HG03103 (cell line): ENCODE results near the gene OXA1L.
"Not testable (repeated sequence)": the region's sequence is repeated elsewhere in the genome, so short reads cannot be mapped to it uniquely, and the experiment has no call there.

Source experiments
- ATAC-seq: cut with Tn5 transposase; IDR thresholded peaks from one replicate; pipeline ENCODE4 v1.9.1; 2021; ENCODE audit warnings: low read depth; ENCODE audit not compliant: unreplicated experiment

OXA1L gene

DNA sequence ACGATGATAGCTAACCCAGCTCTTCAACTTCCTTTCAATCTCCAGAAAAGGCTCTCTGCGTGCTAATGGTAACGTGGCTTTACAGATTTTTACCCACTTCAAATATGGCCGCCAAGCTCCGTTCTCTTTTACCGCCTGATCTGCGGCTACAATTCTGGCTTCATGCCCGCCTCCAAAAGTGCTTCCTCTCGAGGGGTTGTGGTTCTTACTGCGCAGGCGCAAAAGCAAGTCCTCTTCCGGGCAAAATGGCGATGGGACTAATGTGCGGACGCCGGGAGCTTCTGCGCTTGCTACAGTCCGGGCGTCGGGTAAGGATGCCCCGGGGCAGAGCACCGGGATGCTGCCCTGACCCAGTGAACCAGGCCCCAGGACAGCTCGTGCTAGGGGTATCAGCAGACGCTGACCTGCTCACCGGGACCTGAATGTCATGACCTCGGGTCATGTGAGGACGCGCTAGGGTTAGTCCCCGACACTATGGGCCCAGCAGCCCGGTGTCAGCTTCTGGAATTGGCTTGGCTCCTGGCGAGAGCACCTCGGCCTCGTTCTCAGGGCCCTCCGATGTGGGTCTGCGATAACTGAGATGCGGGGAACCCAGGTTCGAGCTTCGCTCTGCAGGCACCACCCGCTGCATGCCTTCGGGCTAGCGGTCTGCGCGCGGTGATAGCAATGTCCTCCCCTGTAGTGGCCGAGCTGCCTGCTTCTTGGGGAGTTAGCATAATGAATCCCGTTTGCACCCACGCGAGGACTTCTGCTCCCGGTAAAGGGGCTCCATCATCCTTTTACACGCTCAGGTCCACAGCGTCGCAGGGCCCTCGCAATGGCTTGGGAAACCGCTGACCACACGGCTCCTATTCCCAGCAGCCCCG lies at the start of gene OXA1L:
Gene OXA1L, plus strand, starts transcription at position 232 of the 866 bp plus-strand sequence. Its CDS starts 14 bp downstream, at position 246.
- peak; percentile 74 for ATAC-seq

DNA sequence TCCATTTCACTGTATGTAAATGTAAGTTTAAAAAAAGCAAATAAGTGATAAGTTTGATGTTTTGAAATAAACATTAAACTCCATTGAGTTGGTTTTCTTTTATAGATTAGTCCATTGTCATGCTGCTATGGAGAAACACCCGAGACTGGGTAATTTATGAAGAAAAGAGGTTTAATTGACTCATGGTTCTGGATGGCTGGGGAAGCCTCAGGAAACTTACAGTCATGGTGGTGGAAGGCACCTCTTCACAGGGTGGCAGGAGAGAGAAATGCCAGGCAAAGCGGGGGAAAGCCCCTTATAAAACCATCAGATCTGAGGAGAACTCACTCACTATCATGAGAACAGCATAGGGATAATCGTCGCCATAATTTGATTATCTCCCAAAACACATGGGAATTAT lies 48.4 kb upstream of the OXA1L start:
- no peak for ATAC-seq

DNA sequence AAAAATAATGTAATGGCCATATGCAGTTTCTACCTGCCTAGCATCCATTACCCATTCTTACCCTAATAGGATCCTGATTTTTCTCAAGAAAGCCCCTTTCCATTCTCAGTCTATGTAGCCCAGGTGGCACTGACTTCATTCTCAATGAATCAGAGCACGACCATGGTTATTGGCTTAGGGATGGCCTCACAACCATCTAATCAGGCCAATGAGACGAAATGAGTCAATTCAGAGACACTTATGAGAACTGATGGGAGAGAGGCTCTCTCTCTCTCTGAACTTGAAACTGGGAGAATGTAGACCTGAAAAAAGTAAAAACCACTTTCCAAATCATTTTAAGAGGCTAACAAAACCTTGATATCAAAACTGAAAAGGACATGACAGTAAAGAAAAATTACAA lies 45.3 kb upstream of the OXA1L start:
- no peak for ATAC-seq

DNA sequence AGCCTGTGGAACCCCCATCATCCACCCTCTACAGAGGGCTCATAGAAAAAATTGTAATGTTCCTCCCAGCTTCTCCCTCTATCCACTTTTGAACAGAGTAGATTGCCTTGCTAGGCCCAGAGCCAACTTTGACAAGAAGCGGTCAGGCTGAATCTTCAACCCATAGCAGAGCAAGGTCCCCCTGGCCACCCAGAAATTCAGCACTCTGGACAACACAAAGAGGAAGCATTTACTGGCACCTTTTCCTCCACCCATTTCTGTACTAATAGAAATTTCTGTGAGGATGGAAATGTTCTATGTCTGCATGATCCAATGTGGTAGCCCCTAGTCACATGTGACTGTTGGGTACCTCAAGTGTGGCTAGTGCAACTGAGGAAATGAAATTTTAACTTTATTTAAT lies 42.7 kb upstream of the OXA1L start:
- no peak for ATAC-seq

DNA sequence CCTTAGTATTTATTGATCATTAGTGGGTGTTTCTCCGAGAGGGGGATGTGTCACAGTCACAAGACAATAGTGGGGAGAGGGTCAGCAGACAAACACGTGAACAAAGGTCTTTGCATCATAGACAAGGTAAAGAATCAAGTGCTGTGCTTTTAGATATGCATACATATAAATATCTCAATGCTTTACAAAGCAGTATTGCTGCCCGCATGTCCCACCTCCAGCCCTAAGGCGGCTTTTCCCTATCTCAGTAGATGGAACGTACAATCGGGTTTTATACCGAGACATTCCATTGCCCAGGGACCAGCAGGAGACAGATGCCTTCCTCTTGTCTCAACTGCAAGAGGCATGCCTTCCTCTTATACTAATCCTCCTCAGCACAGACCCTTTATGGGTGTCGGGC lies 41.6 kb upstream of the OXA1L start:
- ATAC-seq, result not testable (repeated sequence)

DNA sequence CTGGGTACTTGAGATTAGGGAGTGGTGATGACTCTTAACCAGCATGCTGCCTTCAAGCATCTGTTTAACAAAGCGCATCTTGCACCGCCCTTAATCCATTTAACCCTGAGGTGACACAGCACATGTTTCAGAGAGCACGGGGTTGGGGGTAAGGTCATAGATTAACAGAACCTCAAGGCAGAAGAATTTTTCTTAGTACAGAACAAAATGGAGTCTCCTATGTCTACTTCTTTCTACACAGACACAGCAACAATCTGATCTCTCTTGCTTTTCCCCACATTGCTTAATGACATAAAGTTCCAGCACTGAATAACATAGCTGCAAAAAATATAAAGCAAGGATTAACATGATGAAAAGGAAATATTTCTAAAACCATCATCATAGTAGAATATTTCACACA lies 41.1 kb upstream of the OXA1L start:
- not testable (repeated sequence) for ATAC-seq

DNA sequence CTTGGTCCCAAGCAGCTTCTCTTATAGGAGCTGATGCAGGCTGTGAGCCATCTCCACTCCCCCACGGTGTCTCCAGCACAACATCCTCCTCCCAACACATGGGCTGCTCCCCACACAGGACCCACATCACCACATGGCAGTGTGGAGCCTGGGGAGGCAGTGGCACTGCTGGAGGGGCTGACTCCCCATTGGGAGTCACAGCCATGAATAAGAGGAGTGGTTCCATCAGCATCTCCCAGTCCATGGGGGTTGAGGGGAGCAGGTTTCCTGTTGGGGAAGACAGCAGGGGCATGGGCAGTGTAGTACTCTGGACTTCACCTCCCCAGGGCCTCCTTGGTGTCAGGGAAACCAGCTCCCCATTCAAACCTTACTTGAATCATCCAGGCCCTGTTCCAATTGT lies 40.5 kb upstream of the OXA1L start:
- ATAC-seq, result no peak

DNA sequence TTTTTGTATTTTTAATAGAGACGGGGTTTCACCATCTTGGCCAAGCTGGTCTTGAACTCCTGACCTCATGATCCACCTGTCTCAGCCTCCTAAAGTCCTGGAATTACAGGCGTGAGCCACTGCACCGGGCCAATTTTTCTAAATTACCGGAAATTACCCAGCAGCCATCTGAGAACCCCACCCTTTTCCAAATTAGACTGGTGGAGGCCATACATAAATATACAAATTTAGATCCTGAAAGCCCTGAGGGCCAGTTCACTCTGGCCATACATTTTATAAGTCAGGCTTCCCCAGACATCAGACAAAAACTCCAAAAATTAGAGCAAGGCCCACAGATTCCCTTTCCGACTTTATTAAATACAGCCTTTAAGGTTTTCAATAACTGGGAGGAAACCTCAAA lies 34.4 kb upstream of the OXA1L start:
- ATAC-seq, result not testable (repeated sequence)

DNA sequence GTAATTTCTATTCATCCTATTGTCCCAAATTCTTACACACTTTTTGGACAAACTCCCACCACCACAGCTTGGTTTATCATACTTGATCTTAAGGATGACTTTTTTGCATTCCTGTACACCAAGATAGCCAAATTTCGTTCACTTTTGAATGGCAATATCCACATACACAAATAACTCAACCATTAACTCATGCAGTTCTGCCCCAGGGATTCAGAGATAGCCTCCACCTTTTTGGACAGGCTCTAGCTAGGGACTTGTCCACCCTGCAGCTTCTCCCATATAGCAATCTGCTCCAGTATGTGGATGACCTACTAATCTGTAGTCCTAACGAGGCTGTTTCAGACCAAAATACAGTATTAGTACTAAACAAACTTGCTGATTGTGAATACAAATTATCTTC lies 32.7 kb upstream of the OXA1L start:
- no peak for ATAC-seq

DNA sequence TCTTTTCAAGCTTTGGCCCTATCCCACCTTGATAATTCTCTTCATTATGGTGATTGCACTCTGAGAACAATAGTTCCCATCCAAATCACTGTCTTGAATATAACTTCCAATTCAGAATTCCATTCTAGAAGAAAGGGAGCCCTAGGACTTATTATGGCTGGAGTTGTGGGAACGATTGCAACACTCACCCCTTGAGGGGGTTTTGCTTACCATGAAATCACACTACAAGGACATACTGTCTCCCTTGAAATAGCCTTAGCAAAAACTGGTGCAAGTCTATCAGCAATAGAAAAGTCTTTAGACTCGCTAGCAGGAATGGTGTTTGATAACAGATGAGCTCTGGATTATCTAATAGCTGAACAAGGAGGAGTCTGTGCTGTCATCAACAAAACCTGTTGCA lies 31.4 kb upstream of the OXA1L start:
- no peak for ATAC-seq

DNA sequence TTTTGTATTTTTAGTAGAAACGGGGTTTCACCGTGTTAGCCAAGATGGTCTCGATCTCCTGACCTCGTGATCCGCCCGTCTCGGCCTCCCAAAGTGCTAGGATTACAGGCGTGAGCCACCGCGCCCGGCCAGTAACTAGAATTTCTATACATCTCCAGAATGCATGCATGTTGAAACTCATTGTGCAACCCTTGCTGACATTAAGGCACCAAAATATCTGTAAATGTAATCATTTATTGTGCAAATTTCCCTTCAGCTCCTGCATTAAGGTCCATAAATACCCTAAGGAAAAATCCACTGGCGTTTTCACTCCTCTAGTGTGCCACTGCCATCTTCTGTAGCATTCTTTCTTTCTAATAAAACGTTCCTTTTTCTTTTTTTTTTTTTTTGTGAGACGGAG lies 30.1 kb upstream of the OXA1L start:
- ATAC-seq, result not testable (repeated sequence)

DNA sequence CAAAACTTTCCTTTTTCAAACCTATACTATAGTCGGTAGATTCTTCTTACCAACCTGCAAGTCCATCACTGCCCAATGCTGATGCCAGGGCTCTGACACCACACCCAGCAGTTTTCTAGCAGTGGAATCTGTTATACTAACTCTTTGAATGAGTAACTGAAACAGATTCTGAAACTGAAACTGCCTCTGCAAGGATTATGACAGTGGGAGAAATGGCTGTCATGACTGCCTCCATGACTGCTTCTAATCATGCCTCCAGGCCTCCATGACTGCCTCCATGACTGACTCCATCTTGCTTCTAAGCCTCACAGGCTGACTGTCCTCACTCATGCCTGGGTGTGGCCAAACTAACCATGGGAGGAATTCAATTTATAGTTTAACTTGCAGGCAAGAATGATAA lies 29.4 kb upstream of the OXA1L start:
- ATAC-seq, result no peak

DNA sequence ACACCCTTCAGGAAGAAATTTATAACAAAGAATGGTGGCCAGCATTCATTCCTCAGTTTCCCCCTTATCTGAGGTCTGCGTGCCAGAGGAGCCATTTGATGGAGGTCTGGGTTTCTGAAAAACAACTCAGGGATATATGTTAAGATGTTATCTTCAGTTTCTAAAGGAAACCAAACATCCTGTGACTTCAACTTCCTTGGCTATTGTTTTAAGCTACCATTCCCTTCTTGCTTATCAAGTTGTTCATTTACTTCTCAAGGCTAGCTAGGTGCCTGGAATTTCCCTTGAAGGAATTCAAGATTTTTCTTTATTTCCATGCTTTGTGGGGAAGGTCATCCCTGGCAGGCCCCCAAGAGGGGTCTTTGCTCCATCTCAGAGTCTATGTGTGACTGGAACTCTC lies 27.1 kb upstream of the OXA1L start:
- ATAC-seq, result no peak

DNA sequence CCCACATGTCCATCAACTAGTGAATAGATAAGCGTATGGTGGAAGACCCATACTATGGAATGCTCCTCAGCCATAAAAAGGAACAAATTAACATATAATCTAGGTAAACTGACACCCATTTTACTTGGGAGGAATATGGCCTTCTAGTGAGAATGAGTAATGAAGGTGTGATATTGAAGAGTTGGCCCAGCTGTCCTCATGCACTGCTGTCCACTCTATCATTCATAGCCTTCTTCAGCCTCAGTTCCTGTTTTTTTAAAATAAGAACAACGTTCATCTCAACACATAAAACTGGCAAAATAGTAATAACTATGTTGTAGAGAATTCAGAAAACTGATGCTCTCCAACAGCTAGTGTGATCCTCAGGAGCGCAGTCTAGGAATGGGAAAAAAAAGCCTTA lies 26.5 kb upstream of the OXA1L start:
- ATAC-seq, result no peak

DNA sequence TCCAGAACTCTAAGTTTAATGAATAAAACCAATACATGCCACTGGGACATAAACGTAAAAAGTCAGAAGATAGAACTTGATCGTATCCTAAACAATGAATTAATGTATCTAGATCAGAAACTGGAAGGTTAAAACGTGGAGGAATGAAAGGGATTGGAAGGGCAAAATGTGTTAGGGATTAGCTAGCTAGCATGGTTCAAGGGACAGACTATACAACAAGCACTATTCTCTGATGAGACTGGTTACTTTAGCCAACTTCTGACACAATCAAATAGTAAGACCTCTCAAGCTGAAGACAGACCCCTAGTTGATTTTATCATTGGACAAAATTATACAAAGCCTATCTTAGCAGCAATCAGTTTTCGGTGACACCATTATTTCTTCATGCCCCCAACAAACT lies 18.7 kb upstream of the OXA1L start:
- ATAC-seq, result no peak

DNA sequence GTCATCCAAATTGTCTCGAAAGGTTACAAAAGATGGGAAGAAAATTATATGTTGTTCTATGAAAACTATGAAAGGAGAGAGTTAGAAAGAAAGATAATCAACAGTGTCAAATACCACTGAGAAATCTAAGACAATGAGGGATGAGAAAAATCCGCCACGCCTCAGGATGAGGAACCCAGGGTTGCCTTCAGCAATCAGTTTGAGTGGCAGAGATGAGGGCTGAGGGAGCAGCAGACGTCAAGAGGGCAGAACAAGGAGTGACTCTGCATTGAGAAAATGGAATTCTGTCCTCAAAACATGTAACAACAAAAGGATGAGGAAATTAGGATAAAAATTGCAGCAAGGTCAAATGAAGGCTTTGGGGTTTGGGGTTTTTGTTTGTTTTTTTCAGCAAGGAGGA lies 18.3 kb upstream of the OXA1L start:
- ATAC-seq, result no peak

DNA sequence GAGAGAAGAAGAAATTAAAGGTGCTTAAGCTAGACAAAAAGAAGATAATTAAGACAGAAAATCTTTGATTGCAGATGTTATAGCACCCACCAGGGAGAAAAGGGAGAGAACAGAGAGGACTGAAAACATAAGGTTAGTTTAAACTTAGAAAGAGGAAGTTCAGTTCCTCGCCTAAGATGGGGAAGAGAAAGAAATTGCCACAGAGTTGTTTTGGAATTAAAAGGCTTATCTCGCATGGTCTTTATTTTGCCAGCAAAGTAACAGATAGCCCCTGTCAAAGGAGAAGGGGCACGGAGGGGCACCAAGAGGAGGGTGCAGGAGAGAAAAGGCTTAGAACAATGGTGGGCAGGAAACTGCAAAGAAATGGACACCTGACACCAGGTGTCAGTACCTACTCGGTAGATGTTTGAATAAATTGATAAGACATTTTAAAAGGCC lies 17.8 kb upstream of the OXA1L start:
- no peak for ATAC-seq

DNA sequence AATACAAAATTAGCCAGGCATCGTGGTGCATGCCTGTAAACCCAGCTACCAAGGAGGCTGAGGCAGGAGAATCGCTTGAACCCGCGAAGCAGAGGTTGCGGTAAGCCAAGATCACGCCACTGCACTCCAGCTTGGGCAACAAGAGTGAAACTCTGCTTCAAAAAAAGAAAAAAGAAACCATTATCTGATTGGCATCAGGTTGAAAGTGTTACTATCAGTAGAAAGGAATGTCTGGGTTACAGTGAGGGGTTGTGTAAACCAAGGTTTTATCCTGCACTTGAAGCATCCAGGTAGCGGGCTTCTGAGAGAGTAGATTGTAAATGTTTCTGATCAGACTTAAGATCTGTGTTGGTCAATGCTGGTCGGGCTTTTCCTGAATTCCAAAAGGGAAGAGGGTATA lies 14.1 kb upstream of the OXA1L start:
- no peak for ATAC-seq

DNA sequence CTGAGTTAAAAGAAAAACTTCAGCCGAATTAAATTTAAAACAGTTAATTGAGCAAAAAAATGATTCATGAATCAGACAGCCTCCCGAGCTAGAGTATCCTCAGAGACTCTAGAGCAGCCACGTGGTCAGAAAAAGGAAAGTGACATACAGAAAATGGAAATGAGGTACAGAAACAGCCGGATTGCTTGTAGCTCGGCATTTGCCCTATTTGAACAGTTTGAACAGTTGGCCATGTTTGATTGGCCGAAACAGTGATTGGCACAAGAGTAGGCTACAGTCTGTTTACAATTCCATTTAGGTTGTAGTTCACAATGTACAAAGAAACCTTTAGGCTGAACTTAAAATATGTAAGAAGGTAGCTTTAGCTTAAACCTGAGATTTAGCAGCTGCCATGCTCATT lies 12.9 kb upstream of the OXA1L start:
- no peak for ATAC-seq

DNA sequence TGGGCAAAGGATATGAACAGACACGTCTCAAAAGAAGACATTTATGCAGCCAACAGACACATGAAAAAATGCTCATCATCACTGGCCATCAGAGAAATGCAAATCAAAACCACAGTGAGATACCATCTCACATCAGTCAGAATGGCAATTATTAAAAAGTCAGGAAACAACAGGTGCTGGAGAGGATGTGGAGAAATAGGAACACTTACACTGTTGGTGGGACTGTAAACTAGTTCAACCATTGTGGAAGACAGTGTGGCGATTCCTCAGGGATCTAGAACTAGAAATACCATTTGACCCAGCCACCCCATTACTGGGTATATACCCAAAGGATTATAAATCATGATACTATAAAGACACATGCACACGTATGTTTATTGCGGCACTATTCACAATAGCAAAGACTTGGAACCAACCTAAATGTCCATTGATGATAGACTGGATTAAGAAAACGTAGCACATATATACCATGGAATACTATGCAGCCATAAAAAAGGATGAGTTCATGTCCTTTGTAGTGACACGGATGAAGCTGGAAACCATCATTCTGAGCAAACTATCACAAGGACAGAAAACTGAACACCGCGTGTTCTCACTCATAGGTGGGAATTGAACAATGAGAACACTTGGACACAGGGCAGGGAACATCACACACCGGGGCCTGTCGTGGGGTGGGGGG lies 8.4 kb upstream of the OXA1L start:
- not testable (repeated sequence) for ATAC-seq

DNA sequence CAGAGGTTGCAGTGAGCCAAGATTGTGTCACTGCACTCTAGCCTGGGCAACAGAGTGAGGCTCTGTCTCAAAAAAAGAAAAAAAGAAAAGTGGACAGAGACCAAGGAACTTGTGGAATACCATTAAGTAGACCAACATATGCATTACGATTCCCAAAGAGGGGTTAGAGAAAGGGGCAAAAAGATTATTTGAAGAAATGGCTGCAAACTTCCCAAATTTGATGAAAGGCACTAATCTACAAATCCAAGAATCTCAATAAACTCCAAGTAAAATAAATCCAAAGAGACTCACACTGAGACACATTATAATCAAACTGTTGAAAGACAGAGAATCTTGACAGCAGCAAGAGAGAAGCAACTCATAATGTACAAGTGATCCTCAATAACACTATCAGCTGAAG lies 4.8 kb upstream of the OXA1L start:
- ATAC-seq, result no peak

DNA sequence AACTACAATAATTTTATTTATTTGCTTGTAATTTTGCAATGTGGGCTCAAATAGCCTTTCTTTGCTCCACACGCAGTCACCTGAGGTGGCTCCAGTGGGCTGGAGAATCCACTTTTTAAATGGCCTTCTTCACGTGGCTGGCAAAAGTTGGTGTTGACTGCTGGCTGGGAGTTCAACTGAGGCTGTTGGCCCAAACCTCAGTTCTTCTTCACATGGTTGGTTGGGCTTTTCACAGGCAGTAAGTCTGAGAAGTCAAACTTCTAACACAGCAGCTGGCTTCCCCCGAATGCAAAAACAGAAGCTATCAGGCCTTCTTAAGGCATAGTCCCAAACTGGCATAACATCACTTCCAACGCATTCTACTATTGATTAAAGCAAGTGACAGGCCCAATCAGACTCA lies 2.1 kb upstream of the OXA1L start:
- no peak for ATAC-seq
